ENCODE measurements around the gene ASPSCR1.

The ASPSCR1 gene

DNA sequence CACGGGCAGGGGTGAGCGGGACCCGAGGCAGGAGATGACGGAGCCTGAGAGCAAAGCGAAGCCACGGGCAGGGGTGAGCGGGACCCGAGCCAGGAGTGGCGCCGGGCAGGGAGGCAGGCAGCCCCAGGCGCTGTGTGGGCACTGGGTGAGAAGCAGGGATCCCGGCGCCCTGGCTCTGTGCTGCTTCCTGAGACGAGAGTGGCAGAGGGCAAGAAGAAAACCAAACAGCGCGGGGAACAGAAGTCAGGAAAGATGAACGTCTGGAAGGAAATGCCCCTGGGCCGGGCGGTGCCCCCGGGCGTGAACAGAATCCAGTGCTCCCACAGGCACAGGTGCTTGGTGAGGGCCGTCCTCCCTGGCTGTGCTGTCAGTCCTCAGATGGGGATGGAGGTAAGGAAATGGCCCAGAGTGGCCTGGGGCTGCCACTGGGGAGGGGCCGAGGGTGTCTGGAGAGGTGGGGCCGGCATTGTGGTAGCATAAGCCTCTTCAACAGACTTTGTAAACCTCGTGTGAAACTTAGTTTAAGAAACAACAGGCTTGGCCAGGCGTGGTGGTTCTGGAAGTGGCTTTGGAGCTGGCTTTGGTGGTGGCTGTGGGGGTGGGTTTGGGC lies 9.8 kb downstream of the ASPSCR1 start:
- no peak overlapping the region for H3K4me3 Mint-ChIP-seq
- no peaks in the 10 kb centered on the region for H3K9me3 Mint-ChIP-seq
- peaks cover 11% of the 10 kb centered on the region for H3K36me3 Mint-ChIP-seq (ENCODE audit: insufficient read depth)
- peaks cover 25% of the 10 kb centered on the region for H3K4me1 Mint-ChIP-seq
- H3K27ac Mint-ChIP-seq (ENCODE audit: low read depth), result peak overlapping the region; percentile 22
- DNase-seq (ENCODE audit: low spot score in 2 of 2) (no peak), ATAC-seq (replicated peaks; ENCODE audit: extremely low read depth, poor library complexity, severe bottlenecking) (no peak)
- no peaks in the 10 kb centered on the region for H3K27me3 Mint-ChIP-seq

DNA sequence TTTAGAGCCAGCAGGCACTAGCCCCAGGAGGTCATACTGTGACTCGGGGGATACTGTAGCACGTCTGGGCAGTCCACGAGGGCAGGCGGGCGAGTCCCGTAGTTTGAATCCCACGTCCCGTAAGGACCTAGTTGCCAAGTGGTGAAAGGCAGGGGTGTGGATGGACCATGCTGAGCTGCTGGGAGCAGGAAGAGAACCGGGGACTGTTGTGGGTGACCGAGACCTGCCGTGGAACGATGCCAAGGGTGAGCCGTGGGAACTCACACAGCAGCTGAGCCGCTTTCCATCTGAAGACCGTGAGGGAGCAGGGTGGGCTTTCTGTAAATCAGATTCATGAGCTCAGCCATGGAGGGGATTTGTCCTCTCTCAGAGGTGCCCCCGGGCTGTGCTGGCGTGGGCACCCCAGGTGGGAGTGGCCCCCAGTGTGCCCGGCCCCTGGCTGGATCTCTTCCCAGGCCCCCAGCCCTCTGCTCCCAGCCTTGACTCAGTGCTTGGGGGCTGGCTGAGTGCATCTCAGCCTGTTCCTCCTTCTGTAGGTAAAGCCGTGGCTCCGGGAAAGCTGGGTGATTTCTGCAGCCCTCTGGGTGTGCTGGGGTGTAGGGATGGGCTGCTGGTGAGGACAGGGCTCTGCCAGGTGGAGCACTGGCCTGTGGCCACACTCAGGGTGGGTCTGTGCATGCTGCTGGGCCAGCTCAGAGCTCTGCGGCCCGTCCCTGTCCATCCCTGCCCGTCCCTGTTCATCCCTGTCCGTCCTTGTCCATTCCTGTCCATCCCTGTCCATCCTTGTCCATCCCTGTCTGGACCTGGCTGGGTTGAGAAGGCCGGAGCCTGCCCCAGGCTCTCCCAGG lies 13.6 kb downstream of the ASPSCR1 start:
- Mint-ChIP-seq H3K27me3 (no peaks in the 10 kb centered on the region), H3K9me3 (no peaks in the 10 kb centered on the region), H3K4me3 (no peak overlapping the region), H3K27ac (ENCODE audit: low read depth) (no peak overlapping the region), H3K4me1 (peaks cover 13% of the 10 kb centered on the region), H3K36me3 (ENCODE audit: insufficient read depth) (peaks cover 9% of the 10 kb centered on the region)
- ATAC-seq (replicated peaks; ENCODE audit: extremely low read depth, poor library complexity, severe bottlenecking) (no peak), DNase-seq (ENCODE audit: low spot score in 2 of 2) (no peak)

DNA sequence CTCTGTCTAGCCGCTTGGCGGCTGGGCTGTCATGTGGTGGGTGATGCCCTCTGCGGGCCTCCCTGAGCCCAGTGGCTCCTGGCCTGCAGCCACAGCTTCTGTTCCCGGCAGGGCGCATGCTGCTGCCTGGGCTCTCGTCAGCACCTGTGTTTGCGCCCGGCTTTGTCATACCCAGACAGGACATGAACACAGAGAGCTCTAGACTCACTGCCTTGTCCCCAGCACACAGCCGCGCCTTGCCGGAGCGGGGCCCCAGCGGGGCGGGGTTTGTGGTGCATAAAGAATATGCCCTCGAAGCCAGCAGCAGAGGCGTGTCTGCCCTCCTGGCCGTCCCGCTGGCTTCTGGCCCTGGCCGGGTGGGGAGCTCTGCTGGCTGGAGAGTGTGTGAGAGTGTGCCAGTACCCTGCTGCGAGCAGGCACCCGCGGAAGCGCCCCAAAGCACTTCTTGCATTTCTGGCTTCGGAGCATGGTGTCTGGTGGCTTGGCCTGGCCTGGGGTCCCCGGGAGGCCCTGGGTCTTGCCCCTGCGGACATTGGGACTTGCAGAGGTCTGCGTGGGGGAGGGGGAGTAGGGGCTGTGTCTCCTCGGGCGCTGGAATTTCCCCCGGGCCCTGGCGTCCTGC lies 14.4 kb downstream of the ASPSCR1 start:
- Mint-ChIP-seq H3K27me3 (no peaks in the 10 kb centered on the region), H3K36me3 (ENCODE audit: insufficient read depth) (peaks cover 9% of the 10 kb centered on the region), H3K9me3 (no peaks in the 10 kb centered on the region), H3K27ac (ENCODE audit: low read depth) (no peak overlapping the region), H3K4me3 (no peak overlapping the region), H3K4me1 (peaks cover 8% of the 10 kb centered on the region)
- ATAC-seq (replicated peaks; ENCODE audit: extremely low read depth, poor library complexity, severe bottlenecking), result no peak
- no peak for DNase-seq (ENCODE audit: low spot score in 2 of 2)

DNA sequence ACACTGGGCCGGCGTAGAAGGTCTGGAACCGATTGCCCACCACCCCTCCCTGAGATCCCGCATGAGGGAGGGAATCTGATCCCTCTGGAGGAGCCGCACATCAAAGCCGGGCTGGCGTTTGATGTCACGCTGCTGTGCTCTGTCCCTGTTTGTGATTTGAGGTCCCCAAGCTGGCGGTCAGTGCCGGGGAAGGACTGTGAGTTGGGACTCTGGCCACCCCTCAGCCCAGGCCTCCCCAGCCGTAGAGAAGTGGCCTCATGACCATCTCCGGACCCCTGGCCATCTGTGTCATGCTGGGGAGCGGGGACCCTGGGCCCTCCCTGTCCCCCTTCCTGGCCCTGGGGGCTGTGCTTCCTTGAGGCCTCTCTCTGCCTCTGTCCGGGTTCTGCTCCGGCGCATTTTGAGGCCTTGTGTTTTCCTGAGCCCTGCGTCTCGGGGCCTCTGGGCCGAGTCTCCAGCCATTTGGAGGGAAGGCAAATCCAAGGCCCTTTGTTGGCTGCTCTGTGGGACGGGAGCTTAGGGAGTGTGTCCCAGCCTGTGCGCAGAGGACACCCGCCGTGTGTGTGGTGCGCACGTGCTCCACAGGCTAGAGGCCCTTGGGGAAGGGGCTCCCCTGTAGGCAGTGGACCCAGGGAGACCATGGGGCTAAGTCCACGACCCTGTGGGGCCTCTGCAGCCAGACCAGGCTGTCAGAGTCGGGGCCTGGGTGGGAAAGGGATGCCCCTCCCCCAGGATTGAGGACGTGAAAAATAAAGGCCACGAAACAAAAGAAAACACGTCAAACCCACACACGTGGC lies 15.1 kb downstream of the ASPSCR1 start:
- Mint-ChIP-seq H3K4me3 (no peak overlapping the region), H3K27me3 (no peaks in the 10 kb centered on the region), H3K4me1 (peaks cover 6% of the 10 kb centered on the region), H3K36me3 (ENCODE audit: insufficient read depth) (peaks cover 9% of the 10 kb centered on the region), H3K9me3 (no peaks in the 10 kb centered on the region), H3K27ac (ENCODE audit: low read depth) (no peak overlapping the region)
- no peak for ATAC-seq (replicated peaks; ENCODE audit: extremely low read depth, poor library complexity, severe bottlenecking)
- DNase-seq (ENCODE audit: low spot score in 2 of 2), result no peak

DNA sequence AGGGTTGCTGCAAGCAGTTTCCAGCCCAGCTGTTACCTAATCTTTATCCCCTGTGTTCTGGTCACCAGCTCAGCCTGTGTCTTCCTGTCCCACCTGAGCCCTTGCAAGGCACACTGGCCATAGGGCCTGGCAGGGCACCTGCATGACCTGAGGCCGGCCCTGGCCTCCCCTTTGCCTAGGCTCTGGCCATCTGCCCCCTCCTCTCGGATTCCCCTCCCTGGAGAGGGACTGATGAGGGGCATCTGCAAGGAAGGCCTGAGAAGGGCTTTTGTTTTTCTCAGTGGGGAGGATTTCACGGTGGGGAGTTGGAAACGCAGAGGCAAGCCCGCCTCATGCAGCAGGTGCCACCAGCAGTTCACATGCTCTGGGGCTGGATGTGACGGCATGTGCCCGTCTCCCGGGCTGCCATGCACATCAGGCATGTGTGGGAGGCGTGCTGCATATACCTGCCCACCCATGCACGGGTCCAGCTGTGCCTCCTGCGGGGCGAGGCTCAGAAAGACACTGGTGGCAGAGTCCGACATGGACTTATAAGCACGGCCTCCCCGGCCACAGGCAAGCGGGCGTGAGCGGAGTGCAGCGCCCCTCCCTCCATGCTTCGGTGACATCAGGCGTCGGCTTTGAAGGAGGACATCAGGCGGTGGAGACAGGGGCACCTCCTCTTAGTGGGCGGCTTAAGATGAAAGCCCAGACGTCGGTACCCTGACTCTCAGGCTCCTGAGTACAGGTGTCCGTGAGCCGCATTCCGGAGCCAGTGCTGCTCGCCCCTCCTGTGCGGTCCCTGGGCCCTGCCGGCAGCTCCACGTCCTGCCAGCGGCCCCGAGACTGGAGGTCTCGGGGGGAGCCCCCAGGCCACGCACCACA lies 16.5 kb downstream of the ASPSCR1 start:
- Mint-ChIP-seq H3K27ac (ENCODE audit: low read depth) (no peak overlapping the region), H3K4me3 (no peak overlapping the region), H3K27me3 (no peaks in the 10 kb centered on the region), H3K4me1 (peaks cover 6% of the 10 kb centered on the region), H3K9me3 (no peaks in the 10 kb centered on the region), H3K36me3 (ENCODE audit: insufficient read depth) (peaks cover 9% of the 10 kb centered on the region)
- DNase-seq (ENCODE audit: low spot score in 2 of 2) (no peak), ATAC-seq (replicated peaks; ENCODE audit: extremely low read depth, poor library complexity, severe bottlenecking) (no peak)

DNA sequence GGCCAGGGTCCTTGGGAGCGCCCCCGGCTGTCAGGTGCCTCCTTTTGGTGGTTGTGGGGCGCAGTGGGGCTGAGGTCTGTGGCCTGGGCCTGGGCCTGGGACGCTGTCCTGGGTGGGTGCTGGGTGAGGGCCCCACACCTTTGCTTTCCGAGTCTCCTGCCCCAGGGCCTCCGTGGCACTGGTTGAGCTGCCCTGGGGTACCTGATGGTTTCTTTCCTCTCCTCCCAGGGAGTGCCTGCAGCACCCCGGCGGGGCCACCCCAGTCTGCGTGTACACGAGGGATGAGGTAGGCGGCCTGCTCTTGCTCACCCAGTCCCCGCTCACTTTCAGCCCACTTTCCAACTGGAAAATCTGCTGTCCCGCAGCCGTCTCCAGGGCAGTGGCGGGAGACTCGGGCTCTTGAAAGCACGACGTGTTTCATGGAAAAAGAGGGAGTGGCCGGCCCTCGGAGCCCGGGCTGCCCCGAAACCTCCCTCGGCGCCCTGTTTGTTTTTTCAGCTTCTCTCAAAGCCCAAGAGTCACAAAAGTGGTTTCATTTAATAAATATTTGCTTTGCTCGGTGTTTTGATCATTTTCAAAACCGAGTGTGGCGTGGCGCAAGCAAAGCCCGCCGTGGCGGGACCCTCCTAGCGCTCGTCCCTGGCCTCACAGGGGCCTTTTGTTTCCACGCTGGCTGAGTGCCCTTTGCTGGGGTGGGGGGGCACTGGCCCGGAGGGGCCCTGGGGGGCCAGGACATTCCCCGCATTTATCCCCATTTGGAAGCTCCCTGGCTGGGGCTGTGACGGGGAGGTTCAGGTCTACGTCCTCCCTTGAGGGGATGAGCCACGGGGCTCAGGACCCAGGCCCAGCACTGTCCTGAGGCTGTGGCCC lies 17.4 kb downstream of the ASPSCR1 start:
- no peak for ATAC-seq (replicated peaks; ENCODE audit: extremely low read depth, poor library complexity, severe bottlenecking)
- H3K9me3 Mint-ChIP-seq, result no peaks in the 10 kb centered on the region

DNA sequence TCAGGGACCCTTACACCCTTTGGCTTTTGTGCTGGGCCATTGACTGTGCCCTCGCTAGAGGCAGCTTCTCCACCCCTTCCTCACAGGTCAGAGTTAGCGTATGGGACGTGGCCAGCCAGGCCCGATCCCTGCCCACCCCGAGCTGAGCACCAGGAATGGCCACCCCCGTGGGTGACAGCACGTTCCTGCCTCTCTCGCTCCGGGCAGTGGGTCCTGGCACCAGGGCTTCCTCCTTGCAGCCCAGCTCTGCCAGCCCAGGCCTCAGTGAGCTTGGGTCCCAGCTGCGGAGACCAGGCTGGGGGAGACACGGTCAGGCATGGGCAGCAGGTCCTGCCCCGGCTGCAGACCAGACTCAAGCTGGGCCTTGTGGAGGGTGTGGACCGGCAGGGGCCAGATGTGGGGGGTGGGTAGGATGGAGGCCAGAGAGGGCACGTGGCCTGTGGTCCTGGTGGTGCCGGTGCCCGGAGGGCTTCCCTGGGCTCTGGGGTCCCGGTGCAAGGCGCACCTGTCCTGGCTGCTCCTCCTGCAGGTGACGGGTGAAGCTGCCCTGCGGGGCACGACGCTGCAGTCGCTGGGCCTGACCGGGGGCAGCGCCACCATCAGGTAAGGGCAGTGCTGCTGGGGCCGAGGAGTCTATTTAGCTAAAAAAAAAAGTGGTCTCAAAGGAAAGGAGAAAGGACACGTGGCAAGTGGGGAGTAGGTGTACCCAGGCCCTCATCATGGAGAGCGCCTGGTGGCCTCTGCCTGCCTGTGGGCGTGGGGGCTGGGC lies 18.2 kb downstream of the ASPSCR1 start:
- Mint-ChIP-seq H3K27ac (ENCODE audit: low read depth) (no peak overlapping the region), H3K4me1 (peaks cover 3% of the 10 kb centered on the region), H3K4me3 (no peak overlapping the region), H3K36me3 (ENCODE audit: insufficient read depth) (peaks cover 6% of the 10 kb centered on the region), H3K9me3 (no peaks in the 10 kb centered on the region), H3K27me3 (no peaks in the 10 kb centered on the region)
- no peak for DNase-seq (ENCODE audit: low spot score in 2 of 2)
- no peak for ATAC-seq (replicated peaks; ENCODE audit: extremely low read depth, poor library complexity, severe bottlenecking)

More for the DNA sequence above, 17.4 kb downstream of the ASPSCR1 start:
- peaks cover 6% of the 10 kb centered on the region for H3K4me1 Mint-ChIP-seq
- H3K4me3 Mint-ChIP-seq, result no peak overlapping the region
- DNase-seq (ENCODE audit: low spot score in 2 of 2), result no peak
- peaks cover 8% of the 10 kb centered on the region for H3K36me3 Mint-ChIP-seq (ENCODE audit: insufficient read depth)
- H3K27me3 Mint-ChIP-seq, result no peaks in the 10 kb centered on the region
- no peak overlapping the region for H3K27ac Mint-ChIP-seq (ENCODE audit: low read depth)

DNA sequence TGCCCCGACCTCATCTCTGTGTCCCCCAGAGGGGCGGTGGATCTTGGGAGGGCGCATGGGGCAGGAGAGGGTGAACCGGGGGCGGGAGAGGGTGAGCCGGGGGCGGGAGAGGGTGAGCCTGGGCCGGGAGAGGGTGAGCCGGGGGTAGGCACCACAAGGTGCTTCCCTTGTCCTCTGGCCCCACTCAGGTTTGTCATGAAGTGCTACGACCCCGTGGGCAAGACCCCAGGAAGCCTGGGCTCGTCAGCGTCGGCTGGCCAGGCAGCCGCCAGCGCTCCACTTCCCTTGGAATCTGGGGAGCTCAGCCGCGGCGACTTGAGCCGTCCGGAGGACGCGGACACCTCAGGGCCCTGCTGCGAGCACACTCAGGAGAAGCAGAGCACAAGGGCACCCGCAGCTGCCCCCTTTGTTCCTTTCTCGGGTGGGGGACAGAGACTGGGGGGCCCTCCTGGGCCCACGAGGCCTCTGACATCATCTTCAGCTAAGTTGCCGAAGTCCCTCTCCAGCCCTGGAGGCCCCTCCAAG lies 18.9 kb downstream of the ASPSCR1 start:
- no peaks in the 10 kb centered on the region for H3K27me3 Mint-ChIP-seq
- H3K4me3 Mint-ChIP-seq, result no peak overlapping the region
- H3K27ac Mint-ChIP-seq (ENCODE audit: low read depth), result no peak overlapping the region
- no peak for DNase-seq (ENCODE audit: low spot score in 2 of 2)
- H3K9me3 Mint-ChIP-seq, result no peaks in the 10 kb centered on the region
- H3K36me3 Mint-ChIP-seq (ENCODE audit: insufficient read depth), result peaks cover 6% of the 10 kb centered on the region
- no peak for ATAC-seq (replicated peaks; ENCODE audit: extremely low read depth, poor library complexity, severe bottlenecking)
- H3K4me1 Mint-ChIP-seq, result no peaks in the 10 kb centered on the region

DNA sequence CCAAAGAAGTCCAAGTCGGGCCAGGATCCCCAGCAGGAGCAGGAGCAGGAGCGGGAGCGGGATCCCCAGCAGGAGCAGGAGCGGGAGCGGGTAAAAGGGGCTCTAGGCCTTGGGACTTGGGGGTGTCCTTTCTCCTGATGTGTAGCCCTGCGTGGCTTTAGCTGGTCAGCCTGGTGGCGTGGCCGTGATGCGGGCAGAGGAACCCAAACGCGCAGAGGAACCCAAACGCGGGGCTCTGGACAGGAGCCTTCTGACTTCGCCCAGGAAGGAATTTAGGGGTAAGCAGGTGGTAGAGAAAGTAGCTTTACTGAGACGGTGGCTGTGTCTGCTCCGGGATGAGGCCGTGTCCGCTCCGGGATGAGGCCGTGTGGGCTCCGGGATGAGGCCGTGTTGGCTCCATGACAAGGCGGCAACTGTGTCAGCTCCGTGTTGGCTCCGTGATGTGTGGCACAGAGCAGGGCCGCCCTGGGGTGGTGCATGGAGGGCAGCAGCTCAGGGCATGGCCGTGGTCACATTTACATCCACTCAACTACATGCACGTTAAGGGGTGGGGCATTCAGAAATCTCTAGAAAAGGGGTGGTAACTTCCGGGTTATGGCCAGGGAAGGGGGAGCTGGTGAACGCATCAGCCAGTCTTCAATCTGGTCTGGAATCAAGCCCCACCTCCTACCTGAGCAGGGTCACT lies 19.5 kb downstream of the ASPSCR1 start:
- Mint-ChIP-seq H3K9me3 (no peaks in the 10 kb centered on the region), H3K27ac (ENCODE audit: low read depth) (no peak overlapping the region), H3K4me1 (no peaks in the 10 kb centered on the region), H3K4me3 (no peak overlapping the region), H3K27me3 (no peaks in the 10 kb centered on the region), H3K36me3 (ENCODE audit: insufficient read depth) (peaks cover 6% of the 10 kb centered on the region)
- ATAC-seq (replicated peaks; ENCODE audit: extremely low read depth, poor library complexity, severe bottlenecking) (no peak), DNase-seq (ENCODE audit: low spot score in 2 of 2) (no peak)

DNA sequence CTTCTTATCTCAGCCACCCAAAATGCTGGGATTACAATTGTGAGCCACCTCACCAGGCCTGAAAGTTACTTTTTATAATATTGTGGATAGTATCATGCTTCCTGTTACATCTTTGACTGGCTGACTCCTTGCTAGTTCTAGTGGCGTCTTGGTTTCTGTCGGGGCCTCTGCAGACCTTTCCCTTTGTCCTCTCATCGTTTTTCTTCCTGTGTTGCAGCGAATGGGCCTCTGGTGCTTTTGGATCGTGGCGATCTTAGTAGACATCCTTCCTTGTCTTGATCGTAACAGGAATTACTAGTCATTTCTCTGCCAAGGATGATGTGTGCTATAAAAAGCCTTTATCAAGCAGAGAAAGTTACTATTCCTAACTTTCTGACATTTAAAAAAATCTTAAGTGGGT lies 20.8 kb downstream of the ASPSCR1 start:
- Mint-ChIP-seq H3K4me3 (no peak overlapping the region), H3K36me3 (ENCODE audit: insufficient read depth) (peaks cover 6% of the 10 kb centered on the region), H3K4me1 (no peaks in the 10 kb centered on the region), H3K9me3 (no peaks in the 10 kb centered on the region), H3K27me3 (no peaks in the 10 kb centered on the region), H3K27ac (ENCODE audit: low read depth) (no peak overlapping the region)
- no peak for ATAC-seq (replicated peaks; ENCODE audit: extremely low read depth, poor library complexity, severe bottlenecking)
- no peak for DNase-seq (ENCODE audit: low spot score in 2 of 2)

Measured in central memory CD8-positive, alpha-beta T cell (primary cell).